HG03196 (cell line): Measurements from ENCODE around the gene MMP25.

Experiments
- ATAC-seq: cut with Tn5 transposase; IDR thresholded peaks from one replicate; pipeline ENCODE4 v1.9.1; 2021; ENCODE audit not compliant: unreplicated experiment

MMP25 gene, protein sequence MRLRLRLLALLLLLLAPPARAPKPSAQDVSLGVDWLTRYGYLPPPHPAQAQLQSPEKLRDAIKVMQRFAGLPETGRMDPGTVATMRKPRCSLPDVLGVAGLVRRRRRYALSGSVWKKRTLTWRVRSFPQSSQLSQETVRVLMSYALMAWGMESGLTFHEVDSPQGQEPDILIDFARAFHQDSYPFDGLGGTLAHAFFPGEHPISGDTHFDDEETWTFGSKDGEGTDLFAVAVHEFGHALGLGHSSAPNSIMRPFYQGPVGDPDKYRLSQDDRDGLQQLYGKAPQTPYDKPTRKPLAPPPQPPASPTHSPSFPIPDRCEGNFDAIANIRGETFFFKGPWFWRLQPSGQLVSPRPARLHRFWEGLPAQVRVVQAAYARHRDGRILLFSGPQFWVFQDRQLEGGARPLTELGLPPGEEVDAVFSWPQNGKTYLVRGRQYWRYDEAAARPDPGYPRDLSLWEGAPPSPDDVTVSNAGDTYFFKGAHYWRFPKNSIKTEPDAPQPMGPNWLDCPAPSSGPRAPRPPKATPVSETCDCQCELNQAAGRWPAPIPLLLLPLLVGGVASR

DNA sequence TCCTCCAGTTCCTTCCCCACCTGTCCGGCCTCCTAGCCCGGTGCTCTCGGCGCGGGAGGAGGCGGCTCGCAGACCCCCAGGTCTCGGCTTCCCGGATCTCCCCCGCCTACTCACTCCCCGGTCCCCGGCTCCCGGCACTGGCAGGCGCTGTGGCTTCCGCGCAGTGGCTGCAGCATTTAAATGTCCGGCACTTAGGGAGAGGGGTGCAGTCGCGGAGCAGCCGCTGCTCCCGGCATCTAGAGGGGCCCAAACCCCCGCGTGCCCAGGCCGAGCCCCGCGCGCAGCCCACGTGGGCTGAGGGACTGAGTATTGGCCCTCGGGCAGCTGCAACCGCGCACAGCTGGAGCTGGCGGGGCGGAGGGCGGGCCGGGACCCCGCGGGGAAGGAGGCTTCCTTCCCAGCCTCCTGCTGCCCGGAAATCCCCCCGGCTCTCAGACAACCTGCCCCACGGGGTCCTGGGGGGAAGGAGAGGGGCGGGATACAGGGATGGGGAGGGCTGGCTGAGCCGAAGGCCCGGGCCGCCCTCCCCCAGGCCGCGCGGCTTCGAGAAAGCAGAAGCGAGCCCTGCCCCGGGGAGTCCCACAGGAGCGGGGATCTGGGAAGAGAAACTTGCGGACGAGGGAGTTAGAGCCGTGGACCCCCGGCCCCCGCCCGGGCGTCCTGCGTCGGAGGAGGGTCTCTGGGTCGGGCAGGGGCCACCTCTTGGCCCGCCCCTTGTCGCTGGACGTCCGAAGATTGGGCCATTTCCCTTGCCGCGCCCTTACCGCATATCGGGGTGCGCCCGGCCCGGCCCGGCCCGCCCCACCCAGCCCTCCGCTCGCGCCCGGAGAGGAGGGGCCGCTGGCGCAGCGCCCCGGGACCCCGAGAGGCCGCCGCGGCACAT is at the start of gene MMP25:
Gene MMP25, plus strand, starts transcription at position 804 of the 883 bp plus-strand sequence. CDS start 357 bp downstream, outside the sequence.
- no peak for ATAC-seq

GRCh38 chr16:2999929-3000328 is 46.4 kb upstream of the MMP25 start:
- no peak for ATAC-seq

GRCh38 chr16:3000540-3000939 is 45.8 kb upstream of the MMP25 start:
- ATAC-seq = no peak

DNA sequence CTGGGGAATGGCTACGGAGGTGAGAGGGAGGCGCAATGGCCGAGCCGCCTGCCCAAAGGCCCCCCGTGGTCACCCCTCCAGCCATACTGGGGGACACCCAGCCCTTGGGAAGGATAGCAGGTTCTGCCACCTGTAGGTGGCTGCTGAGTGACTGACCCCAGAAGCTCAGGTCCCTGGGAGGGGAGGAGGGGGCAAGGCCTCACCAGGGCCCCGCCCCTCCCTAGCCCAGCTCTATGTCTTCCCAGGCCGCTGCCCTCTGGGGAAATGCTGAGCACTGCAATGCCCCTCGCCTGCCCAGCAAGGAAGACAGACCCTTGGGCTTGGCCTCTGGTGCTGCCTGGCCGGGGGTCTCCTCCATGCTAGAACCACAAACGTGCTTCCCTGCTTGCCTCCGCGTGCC is 45.0 kb upstream of the MMP25 start:
- no peak for ATAC-seq

DNA sequence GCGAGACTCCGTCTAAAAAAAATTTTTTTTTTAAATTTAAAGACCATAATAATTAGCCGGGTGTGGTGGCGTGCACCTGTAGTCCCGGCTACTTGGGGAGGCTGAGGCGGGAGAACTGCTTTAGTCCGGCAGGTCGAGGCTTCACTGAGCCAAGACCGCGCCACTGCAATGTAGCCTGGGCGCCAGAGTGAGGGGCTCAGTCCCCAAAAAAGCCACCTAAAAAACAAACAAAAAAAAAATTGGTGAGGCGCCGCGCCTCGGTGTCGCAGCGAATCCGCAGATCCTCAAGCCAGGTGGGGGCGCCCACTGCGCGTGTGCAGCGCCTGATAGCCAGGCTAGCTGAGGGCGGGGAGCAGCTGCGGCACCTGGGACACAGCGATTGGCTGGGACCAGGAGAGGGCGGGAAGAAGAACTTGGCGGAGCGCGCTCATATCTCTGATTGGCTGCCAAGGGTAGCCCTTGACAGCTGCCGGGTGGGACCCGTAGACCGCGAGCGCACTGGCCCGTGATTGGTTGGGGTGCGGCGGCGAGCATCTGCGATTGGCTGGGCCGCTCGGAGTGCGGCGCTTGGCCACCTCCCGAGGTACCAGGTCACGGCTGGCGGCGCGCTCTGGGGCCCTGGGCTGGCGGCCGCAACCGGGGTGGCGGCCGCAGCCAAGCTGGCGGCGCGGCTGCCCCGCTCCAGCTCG is 42.6 kb upstream of the MMP25 start:
- peak; percentile 87 for ATAC-seq

- ATAC-seq = peak; percentile 9
Observed at GRCh38 chr16:3004319-3004718, 42.0 kb upstream of the MMP25 start.

- ATAC-seq = no peak
Observed at GRCh38 chr16:3004781-3005284, 41.5 kb upstream of the MMP25 start.

GRCh38 chr16:3007059-3007956 is 39.1 kb upstream of the MMP25 start:
- no peak for ATAC-seq

DNA sequence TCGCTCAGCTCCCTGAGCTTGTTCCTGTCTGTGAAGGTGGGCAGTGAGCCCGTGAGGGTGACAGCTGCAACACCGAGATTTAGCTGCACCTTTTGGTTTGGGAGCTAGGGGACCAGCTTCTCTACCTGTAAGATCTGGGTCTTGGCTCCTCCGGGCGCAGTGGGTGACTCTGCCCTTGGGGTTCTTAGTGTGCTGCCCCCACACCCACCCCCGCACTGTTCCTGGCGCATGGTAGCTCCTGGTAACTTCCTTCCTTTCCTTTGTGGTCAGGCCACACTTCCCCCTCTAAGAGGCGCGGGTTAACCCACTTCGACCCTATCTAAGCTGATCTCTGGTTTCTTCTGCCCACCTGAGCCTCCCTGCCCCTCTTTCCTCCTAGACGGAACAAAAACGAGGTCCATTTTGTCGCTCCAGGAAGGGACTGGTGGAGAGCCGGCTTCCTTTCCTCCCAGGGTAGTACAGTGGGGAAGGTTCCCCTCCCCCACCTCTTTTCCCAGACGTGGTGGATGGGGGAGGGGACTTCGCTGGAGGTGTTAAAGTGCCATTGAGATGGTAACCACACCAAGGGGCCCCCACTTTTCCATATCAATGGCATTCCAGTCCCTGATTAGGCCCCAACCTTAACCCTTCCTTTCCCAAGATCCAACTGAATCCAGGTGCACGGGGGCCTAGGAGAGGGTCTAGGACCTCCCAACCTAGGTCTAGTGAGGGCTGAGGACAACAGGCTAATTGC is 38.2 kb upstream of the MMP25 start:
- no peak for ATAC-seq

DNA sequence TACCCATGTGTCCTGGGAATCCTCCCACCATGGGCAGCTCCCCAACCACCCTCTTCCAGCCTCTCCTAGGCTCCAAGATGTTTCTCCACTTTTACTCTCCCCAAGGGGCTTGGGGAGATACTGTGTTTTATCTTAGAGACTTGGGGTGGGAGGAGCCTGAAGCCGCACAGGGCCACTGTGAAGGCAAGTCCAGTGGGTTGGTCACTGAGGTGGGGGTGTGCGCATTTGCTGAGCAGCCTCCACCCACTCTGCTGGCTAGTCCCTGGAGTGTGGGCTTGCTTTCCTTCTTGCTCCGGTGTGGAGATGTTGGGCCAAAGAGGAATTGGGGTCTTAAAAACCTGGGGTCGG is 37.7 kb upstream of the MMP25 start:
- no peak for ATAC-seq

- ATAC-seq = no peak
Observed at GRCh38 chr16:3009568-3010390, 36.6 kb upstream of the MMP25 start.

- no peak for ATAC-seq
Observed at GRCh38 chr16:3010510-3010909, 35.9 kb upstream of the MMP25 start.

DNA sequence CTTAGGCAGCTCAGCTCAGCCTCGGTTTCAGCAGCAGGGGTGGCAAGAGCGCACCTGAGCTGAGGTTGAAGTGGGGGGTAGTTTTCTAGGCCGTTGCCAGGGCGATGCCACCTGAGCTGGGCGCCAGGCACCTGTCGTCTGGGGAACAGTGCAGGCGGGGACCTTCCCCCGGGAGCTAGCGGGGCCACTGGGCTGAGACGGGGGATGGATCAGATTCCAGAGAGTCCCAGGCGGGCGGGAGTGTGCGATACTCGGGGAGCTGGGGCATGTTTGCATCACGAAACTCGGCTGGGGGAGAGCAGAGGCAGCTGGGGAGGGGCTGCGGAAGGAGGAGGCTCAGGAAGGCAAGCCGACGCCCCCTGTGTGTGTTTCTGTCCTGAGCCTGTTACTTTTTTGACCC is 34.1 kb upstream of the MMP25 start:
- no peak for ATAC-seq

DNA sequence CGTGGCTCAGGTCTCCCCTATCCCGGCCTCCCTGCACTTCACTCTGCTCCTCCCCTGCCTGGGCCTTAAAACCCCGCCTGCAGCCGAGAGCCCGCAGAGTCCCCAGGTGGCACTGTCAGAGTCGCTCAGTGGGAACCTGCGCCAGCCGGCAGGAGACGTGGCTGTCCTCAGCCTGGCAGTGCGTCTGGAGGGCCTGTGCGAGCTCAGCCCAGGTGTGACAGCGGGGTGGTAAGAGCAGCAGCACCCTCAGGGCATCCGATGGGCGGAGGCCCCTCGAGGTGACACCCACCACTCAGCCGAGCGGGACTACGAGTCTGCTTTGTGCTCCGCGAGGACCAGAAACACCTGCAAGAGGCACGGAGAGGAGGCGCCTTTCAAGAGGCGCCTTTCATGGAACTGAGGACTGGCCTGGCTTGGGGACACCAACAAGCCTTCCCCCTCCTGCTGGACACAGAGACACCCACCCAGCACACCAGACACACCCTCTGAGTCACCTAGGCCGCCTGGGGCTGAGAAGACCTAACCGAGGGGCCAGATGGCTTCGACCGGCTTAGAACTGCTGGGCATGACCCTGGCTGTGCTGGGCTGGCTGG is 33.4 kb upstream of the MMP25 start, which contains the start of gene CLDN9:
Gene CLDN9, plus strand, starts transcription at position 96 of the 593 bp plus-strand sequence. Its CDS starts 440 bp downstream, at position 536.
- ATAC-seq = no peak

DNA sequence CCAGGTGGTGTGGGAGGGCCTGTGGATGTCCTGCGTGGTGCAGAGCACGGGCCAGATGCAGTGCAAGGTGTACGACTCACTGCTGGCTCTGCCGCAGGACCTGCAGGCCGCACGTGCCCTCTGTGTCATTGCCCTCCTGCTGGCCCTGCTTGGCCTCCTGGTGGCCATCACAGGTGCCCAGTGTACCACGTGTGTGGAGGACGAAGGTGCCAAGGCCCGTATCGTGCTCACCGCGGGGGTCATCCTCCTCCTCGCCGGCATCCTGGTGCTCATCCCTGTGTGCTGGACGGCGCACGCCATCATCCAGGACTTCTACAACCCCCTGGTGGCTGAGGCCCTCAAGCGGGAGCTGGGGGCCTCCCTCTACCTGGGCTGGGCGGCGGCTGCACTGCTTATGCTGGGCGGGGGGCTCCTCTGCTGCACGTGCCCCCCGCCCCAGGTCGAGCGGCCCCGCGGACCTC is 32.8 kb upstream of the MMP25 start:
- ATAC-seq = no peak

DNA sequence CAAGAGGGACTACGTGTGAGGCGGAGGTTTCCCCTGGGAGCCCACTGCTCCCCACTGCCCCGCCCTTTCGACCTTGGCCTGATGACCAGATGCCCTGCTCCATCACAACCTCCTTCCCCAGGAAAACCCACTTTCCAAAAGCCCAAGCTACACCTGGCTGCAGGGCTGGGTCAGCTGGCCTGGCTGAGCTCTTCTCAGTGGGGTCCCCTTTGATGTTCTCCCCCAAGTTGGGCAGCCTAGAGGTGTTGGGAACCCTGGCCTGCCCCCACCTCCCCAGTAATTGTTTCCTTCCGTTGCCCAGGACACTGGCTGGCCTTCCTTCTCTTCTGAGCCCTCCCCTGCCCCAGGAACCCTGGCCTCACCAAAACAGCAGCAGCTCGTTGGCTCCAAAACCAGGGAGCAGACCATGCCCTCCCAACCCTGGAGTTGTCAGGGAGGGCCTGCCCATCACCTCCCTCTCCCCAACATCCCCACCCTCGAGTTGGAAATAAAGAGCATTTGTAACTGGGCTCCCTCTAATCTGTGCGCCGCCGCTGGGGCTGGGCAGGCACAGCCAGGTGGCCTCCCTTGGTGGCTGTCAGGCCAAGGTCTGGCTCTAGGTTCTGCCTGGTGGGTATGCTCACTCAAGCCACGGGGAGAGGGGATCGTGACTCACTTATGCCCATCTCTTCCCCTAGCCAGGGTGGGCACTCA is 32.2 kb upstream of the MMP25 start:
- ATAC-seq = no peak

GRCh38 chr16:3014971-3015370 is 31.4 kb upstream of the MMP25 start:
- ATAC-seq = no peak
